GM23338 (cell line): ENCODE data around the gene SMYD3. TPM values are rescaled to one million over a fixed set of nuclear protein-coding genes. Genes with fewer than 3 reads are reported as not detected.

Experiments
- ATAC-seq: fragments of 200-7000 bp; cut with Tn5 transposase; 3 replicates; pipeline ENCODE4 v1.9.1; 2020
- DNase-seq: peaks from one replicate; pipeline ENCODE4 v3.0.0-alpha.2; 2015; ENCODE audit warnings: low spot score
- H2AFZ ChIP-seq: fragments of 200-600 bp; sonication (generic); 2 replicates; pipeline ENCODE4 v1.8.0; 2016; ENCODE audit warnings: antibody characterized with exemption, mild to moderate bottlenecking, moderate library complexity
- H3F3A ChIP-seq: fragments of 200-600 bp; sonication (generic); replicated peaks from 2 replicates; pipeline ENCODE4 v1.8.0; 2017; ENCODE audit warnings: antibody characterized with exemption, mixed run types, low read depth
- H3K27ac ChIP-seq: fragments of 200-600 bp; sonication (generic); 2 replicates; pipeline ENCODE4 v1.6.1; 2016; ENCODE audit warnings: low read depth
- H3K27me3 ChIP-seq: fragments of 200-600 bp; sonication (generic); 2 replicates; pipeline ENCODE4 v1.8.0; 2016; ENCODE audit warnings: mild to moderate bottlenecking, mixed run types, moderate library complexity; ENCODE audit not compliant: insufficient read depth
- H3K36me3 ChIP-seq: fragments of 200-600 bp; sonication (generic); 2 replicates; pipeline ENCODE4 v1.8.0; 2016; ENCODE audit warnings: mild to moderate bottlenecking; ENCODE audit not compliant: insufficient read depth
- H3K4me1 ChIP-seq: fragments of 200-600 bp; sonication (generic); 2 replicates; pipeline ENCODE4 v1.8.0; 2016; ENCODE audit warnings: mild to moderate bottlenecking, moderate library complexity; ENCODE audit not compliant: insufficient read depth
- H3K4me2 ChIP-seq: fragments of 200-600 bp; sonication (generic); 2 replicates; pipeline ENCODE4 v1.7.1; 2017; ENCODE audit warnings: mixed run types
- H3K4me3 ChIP-seq: fragments of 200-600 bp; sonication (generic); 2 replicates; pipeline ENCODE4 v1.6.1; 2016; ENCODE audit warnings: mixed run types
- H3K79me2 ChIP-seq: fragments of 200-600 bp; sonication (generic); replicated peaks from 2 replicates; pipeline ENCODE4 v1.8.0; 2017; ENCODE audit warnings: mild to moderate bottlenecking; ENCODE audit not compliant: insufficient read depth
- H3K9me2 ChIP-seq: fragments of 200-600 bp; sonication (generic); 2 replicates; pipeline ENCODE4 v1.8.0; 2017; ENCODE audit not compliant: insufficient read depth
- H4K20me1 ChIP-seq: fragments of 200-600 bp; sonication (generic); replicated peaks from 2 replicates; pipeline ENCODE4 v1.8.0; 2017; ENCODE audit warnings: mild to moderate bottlenecking; ENCODE audit not compliant: insufficient read depth
- H3K27ac Mint-ChIP-seq: 2 replicates; pipeline ENCODE4 v1.8.0; 2020; ENCODE audit warnings: inconsistent platforms, mild to moderate bottlenecking, moderate library complexity, mixed read lengths
- H3K27me3 Mint-ChIP-seq: 3 replicates; pipeline ENCODE4 v1.8.0; 2022; ENCODE audit warnings: low read depth, mild to moderate bottlenecking, moderate library complexity, mixed read lengths, inconsistent platforms; ENCODE audit not compliant: insufficient read depth, poor library complexity
- H3K36me3 Mint-ChIP-seq: 3 replicates; pipeline ENCODE4 v1.8.0; 2021; ENCODE audit warnings: low read depth, mild to moderate bottlenecking, inconsistent platforms, moderate library complexity, mixed read lengths
- H3K4me1 Mint-ChIP-seq: 3 replicates; pipeline ENCODE4 v1.8.0; 2020; ENCODE audit warnings: mild to moderate bottlenecking, inconsistent platforms, mixed read lengths
- H3K4me3 Mint-ChIP-seq: 3 replicates; pipeline ENCODE4 v1.8.0; 2021; ENCODE audit warnings: moderate library complexity, mild to moderate bottlenecking, inconsistent platforms, mixed read lengths
- H3K9me3 Mint-ChIP-seq: 3 replicates; pipeline ENCODE4 v1.8.0; 2020; ENCODE audit warnings: moderate library complexity, mild to moderate bottlenecking, inconsistent platforms, mixed read lengths
- CREB1 ChIP-seq: fragments of 250-450 bp; sonication (Bioruptor Pico); IDR thresholded peaks from 2 replicates; pipeline ENCODE4 v1.5.0; 2020; ENCODE audit warnings: low read depth, mild to moderate bottlenecking, moderate library complexity
- EZH2 ChIP-seq: fragments of 200-600 bp; sonication (generic); IDR thresholded peaks from one replicate; pipeline ENCODE4 v1.8.0; 2017; ENCODE audit warnings: antibody characterized with exemption, mild to moderate bottlenecking, low read depth; ENCODE audit not compliant: unreplicated experiment
- EZH2phosphoT487 ChIP-seq: fragments of 200-600 bp; sonication (generic); IDR thresholded peaks from one replicate; pipeline ENCODE4 v1.8.1; 2018; ENCODE audit warnings: antibody characterized with exemption; ENCODE audit not compliant: unreplicated experiment
- JUNB ChIP-seq: IDR thresholded peaks from one replicate; pipeline ENCODE4 v1.6.1; 2016; ENCODE audit warnings: antibody characterized with exemption; ENCODE audit not compliant: unreplicated experiment
- NANOG ChIP-seq: IDR thresholded peaks from 2 replicates; pipeline ENCODE4 v1.6.1; 2016; ENCODE audit warnings: antibody characterized with exemption, borderline replicate concordance
- POLR2AphosphoS5 ChIP-seq: IDR thresholded peaks from 2 replicates; pipeline ENCODE4 v1.6.1; 2016; ENCODE audit warnings: antibody characterized with exemption, low read depth
- STAT1 ChIP-seq: IDR thresholded peaks from one replicate; pipeline ENCODE4 v1.6.1; 2016; ENCODE audit warnings: antibody characterized with exemption; ENCODE audit not compliant: unreplicated experiment
- ZNF114 ChIP-seq: fragments of 250-450 bp; sonication (Bioruptor Pico); IDR thresholded peaks from 2 replicates; pipeline ENCODE4 v1.5.0; 2020; ENCODE audit warnings: mild to moderate bottlenecking, moderate library complexity
- ZNF331 ChIP-seq: fragments of 250-450 bp; sonication (Bioruptor Pico); IDR thresholded peaks from 2 replicates; pipeline ENCODE4 v1.5.0; 2020; ENCODE audit warnings: low read depth, mild to moderate bottlenecking, moderate library complexity
- polyA plus RNA-seq: library from polyadenylated mRNA; unstranded; fragments of >200 nt; fragmentation: Nextera tagmentation; extraction: Ambion mirVana; gene quantifications from 2 replicates; pipeline ENCODE4 v1.2.1, GENCODE V29; 2016
- total RNA-seq: library from RNA; depleted of rRNA; stranded (reverse); fragments of >200 nt; shearing (Covaris generic); gene quantifications from 2 replicates; pipeline ENCODE4 v1.2.3, GENCODE V29; 2014
- TF ChIP-seq, protein P1 (sequence below): fragments of 250-450 bp; sonication (Bioruptor Pico); IDR thresholded peaks from 2 replicates; pipeline ENCODE4 v1.5.0; 2020; ENCODE audit warnings: mild to moderate bottlenecking, moderate library complexity
- TF ChIP-seq, protein P2 (sequence below), 2 experiments: fragments of 200-600 bp in 1 of 2; sonication (generic) in 1 of 2; conservative IDR thresholded peaks; 2 replicates each; pipeline versions ENCODE4 v1.5.1 to v1.6.1; 2016 to 2017; ENCODE audit warnings: antibody characterized with exemption in 2 of 2, low read depth in 2 of 2, mild to moderate bottlenecking in 2 of 2, moderate library complexity in 1 of 2
- TF ChIP-seq, protein P3 (sequence below): IDR thresholded peaks from one replicate; pipeline ENCODE4 v1.6.1; 2018; ENCODE audit warnings: antibody characterized with exemption; ENCODE audit not compliant: unreplicated experiment
- TF ChIP-seq, protein P4 (sequence below): IDR thresholded peaks from 2 replicates; pipeline ENCODE4 v1.6.1; 2016; ENCODE audit warnings: antibody characterized with exemption

SMYD3 gene
- total and polyA plus RNA-seq, 2 experiments from 2014 or later: 31.8 to 34.4 TPM

DNA sequence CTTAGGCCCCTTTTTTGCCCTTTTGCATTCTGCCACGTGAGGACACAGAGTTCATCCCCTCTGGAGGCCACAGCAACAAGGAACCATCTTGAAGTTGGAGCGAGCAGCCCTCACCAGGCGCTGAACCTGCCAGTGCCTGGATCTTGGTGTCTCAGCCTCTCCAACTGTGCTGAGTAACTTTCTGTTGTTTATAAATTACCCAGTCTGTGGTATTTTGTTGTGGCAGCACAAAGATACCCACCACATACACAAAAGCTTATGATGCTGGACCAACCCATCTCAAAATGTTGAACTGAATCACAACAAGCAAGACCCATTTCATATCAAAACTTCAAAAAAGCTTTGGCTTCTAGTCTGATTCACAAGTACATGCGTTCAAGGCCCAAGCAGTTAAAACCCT lies 702.4 kb downstream of the SMYD3 start (continued):
- TF ChIP-seq, protein P1, sequence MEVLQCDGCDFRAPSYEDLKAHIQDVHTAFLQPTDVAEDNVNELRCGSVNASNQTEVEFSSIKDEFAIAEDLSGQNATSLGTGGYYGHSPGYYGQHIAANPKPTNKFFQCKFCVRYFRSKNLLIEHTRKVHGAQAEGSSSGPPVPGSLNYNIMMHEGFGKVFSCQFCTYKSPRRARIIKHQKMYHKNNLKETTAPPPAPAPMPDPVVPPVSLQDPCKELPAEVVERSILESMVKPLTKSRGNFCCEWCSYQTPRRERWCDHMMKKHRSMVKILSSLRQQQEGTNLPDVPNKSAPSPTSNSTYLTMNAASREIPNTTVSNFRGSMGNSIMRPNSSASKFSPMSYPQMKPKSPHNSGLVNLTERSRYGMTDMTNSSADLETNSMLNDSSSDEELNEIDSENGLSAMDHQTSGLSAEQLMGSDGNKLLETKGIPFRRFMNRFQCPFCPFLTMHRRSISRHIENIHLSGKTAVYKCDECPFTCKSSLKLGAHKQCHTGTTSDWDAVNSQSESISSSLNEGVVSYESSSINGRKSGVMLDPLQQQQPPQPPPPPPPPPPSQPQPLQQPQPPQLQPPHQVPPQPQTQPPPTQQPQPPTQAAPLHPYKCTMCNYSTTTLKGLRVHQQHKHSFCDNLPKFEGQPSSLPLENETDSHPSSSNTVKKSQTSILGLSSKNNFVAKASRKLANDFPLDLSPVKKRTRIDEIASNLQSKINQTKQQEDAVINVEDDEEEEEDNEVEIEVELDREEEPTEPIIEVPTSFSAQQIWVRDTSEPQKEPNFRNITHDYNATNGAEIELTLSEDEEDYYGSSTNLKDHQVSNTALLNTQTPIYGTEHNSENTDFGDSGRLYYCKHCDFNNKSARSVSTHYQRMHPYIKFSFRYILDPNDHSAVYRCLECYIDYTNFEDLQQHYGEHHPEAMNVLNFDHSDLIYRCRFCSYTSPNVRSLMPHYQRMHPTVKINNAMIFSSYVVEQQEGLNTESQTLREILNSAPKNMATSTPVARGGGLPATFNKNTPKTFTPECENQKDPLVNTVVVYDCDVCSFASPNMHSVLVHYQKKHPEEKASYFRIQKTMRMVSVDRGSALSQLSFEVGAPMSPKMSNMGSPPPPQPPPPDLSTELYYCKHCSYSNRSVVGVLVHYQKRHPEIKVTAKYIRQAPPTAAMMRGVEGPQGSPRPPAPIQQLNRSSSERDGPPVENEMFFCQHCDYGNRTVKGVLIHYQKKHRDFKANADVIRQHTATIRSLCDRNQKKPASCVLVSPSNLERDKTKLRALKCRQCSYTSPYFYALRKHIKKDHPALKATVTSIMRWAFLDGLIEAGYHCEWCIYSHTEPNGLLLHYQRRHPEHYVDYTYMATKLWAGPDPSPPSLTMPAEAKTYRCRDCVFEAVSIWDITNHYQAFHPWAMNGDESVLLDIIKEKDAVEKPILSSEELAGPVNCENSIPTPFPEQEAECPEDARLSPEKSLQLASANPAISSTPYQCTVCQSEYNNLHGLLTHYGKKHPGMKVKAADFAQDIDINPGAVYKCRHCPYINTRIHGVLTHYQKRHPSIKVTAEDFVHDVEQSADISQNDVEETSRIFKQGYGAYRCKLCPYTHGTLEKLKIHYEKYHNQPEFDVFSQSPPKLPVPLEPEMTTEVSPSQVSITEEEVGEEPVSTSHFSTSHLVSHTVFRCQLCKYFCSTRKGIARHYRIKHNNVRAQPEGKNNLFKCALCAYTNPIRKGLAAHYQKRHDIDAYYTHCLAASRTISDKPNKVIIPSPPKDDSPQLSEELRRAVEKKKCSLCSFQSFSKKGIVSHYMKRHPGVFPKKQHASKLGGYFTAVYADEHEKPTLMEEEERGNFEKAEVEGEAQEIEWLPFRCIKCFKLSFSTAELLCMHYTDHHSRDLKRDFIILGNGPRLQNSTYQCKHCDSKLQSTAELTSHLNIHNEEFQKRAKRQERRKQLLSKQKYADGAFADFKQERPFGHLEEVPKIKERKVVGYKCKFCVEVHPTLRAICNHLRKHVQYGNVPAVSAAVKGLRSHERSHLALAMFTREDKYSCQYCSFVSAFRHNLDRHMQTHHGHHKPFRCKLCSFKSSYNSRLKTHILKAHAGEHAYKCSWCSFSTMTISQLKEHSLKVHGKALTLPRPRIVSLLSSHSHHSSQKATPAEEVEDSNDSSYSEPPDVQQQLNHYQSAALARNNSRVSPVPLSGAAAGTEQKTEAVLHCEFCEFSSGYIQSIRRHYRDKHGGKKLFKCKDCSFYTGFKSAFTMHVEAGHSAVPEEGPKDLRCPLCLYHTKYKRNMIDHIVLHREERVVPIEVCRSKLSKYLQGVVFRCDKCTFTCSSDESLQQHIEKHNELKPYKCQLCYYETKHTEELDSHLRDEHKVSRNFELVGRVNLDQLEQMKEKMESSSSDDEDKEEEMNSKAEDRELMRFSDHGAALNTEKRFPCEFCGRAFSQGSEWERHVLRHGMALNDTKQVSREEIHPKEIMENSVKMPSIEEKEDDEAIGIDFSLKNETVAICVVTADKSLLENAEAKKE (CRISPR knock-in tag): no peak
- TF ChIP-seq EZH2 (no peak), POLR2AphosphoS5 (no peak)

DNA sequence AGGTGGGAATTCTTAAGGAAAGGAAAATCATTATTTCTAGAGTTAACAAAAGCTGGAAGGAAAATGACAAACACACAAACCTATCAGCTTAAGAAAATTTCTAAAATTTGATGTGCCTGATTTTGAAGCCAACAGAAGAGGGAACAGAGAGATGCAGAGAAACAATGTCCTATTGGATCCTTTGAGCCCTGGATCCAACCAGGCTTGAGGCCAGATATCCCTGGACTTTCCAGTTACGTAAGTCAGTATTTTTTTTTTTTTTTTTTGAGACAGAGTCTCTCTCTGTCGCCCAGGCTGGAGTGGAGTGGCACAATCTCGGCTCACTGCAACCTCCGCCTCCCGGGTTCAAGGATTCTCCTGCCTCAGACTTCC lies 703.4 kb downstream of the SMYD3 start:
- no peaks in the 10 kb centered on the region for H3K79me2 ChIP-seq
- no peak overlapping the region for H3K4me3 ChIP-seq
- H3K4me1 ChIP-seq: no peaks in the 10 kb centered on the region
- ATAC-seq: no peak
- peaks cover 2% of the 10 kb centered on the region; the same call in 1 of the 3 replicates for H3K4me1 Mint-ChIP-seq
- H3K4me2 ChIP-seq: no peak overlapping the region
- no peak overlapping the region for H3K4me3 Mint-ChIP-seq
- no peak overlapping the region for H3K27ac Mint-ChIP-seq
- no peaks in the 10 kb centered on the region for H3K9me2 ChIP-seq
- no peak overlapping the region for H3K27ac ChIP-seq
- no peaks in the 10 kb centered on the region for H3K36me3 Mint-ChIP-seq
- TF ChIP-seq CREB1 (no peak), ZNF331 (no peak), STAT1 (no peak), EZH2 (no peak), NANOG (no peak), EZH2phosphoT487 (no peak), ZNF114 (CRISPR knock-in tag) (no peak), JUNB (no peak)
- TF ChIP-seq, protein P2, sequence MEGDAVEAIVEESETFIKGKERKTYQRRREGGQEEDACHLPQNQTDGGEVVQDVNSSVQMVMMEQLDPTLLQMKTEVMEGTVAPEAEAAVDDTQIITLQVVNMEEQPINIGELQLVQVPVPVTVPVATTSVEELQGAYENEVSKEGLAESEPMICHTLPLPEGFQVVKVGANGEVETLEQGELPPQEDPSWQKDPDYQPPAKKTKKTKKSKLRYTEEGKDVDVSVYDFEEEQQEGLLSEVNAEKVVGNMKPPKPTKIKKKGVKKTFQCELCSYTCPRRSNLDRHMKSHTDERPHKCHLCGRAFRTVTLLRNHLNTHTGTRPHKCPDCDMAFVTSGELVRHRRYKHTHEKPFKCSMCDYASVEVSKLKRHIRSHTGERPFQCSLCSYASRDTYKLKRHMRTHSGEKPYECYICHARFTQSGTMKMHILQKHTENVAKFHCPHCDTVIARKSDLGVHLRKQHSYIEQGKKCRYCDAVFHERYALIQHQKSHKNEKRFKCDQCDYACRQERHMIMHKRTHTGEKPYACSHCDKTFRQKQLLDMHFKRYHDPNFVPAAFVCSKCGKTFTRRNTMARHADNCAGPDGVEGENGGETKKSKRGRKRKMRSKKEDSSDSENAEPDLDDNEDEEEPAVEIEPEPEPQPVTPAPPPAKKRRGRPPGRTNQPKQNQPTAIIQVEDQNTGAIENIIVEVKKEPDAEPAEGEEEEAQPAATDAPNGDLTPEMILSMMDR (conservative IDR thresholded peaks at IDR 0.05; ENCODE audit: low read depth in 2 of 2): no peak
- TF ChIP-seq, protein P3, sequence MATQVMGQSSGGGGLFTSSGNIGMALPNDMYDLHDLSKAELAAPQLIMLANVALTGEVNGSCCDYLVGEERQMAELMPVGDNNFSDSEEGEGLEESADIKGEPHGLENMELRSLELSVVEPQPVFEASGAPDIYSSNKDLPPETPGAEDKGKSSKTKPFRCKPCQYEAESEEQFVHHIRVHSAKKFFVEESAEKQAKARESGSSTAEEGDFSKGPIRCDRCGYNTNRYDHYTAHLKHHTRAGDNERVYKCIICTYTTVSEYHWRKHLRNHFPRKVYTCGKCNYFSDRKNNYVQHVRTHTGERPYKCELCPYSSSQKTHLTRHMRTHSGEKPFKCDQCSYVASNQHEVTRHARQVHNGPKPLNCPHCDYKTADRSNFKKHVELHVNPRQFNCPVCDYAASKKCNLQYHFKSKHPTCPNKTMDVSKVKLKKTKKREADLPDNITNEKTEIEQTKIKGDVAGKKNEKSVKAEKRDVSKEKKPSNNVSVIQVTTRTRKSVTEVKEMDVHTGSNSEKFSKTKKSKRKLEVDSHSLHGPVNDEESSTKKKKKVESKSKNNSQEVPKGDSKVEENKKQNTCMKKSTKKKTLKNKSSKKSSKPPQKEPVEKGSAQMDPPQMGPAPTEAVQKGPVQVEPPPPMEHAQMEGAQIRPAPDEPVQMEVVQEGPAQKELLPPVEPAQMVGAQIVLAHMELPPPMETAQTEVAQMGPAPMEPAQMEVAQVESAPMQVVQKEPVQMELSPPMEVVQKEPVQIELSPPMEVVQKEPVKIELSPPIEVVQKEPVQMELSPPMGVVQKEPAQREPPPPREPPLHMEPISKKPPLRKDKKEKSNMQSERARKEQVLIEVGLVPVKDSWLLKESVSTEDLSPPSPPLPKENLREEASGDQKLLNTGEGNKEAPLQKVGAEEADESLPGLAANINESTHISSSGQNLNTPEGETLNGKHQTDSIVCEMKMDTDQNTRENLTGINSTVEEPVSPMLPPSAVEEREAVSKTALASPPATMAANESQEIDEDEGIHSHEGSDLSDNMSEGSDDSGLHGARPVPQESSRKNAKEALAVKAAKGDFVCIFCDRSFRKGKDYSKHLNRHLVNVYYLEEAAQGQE: no peak
- TF ChIP-seq, protein P4, sequence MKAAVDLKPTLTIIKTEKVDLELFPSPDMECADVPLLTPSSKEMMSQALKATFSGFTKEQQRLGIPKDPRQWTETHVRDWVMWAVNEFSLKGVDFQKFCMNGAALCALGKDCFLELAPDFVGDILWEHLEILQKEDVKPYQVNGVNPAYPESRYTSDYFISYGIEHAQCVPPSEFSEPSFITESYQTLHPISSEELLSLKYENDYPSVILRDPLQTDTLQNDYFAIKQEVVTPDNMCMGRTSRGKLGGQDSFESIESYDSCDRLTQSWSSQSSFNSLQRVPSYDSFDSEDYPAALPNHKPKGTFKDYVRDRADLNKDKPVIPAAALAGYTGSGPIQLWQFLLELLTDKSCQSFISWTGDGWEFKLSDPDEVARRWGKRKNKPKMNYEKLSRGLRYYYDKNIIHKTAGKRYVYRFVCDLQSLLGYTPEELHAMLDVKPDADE: no peak
- H3K27me3 Mint-ChIP-seq: peaks cover 2% of the 10 kb centered on the region
- no peaks in the 10 kb centered on the region for H4K20me1 ChIP-seq
- no peak overlapping the region for H2AFZ ChIP-seq
- H3K27me3 ChIP-seq: no peaks in the 10 kb centered on the region
- H3F3A ChIP-seq: no peaks in the 10 kb centered on the region
- H3K9me3 Mint-ChIP-seq: no peaks in the 10 kb centered on the region
- H3K36me3 ChIP-seq: no peaks in the 10 kb centered on the region
- DNase-seq: no peak
